NCI-H2196 treated with DMSO at 0.1 percent for 48 hours (cell line): ENCODE results near the gene SPEF1.
"Not testable (repeated sequence)": the region's sequence is repeated elsewhere in the genome, so short reads cannot be mapped to it uniquely, and the experiment has no call there.

Experiments used
- DNase-seq: peaks from one replicate; lab custom pipeline; 2025; ENCODE audit not compliant: unreplicated experiment; lab: John Stamatoyannopoulos, UW

Gene SPEF1

GRCh38 chr20:3811467-3812258, 30.4 kb upstream of the SPEF1 start:
- DNase-seq = peak; percentile 93

GRCh38 chr20:3808544-3808943, 27.3 kb upstream of the SPEF1 start:
- DNase-seq = no peak

GRCh38 chr20:3804781-3805180, 23.5 kb upstream of the SPEF1 start:
- DNase-seq = no peak

- no peak for DNase-seq
Measured at GRCh38 chr20:3804254-3804751, 23.1 kb upstream of the SPEF1 start.

- DNase-seq = no peak
Measured at GRCh38 chr20:3803854-3804253, 22.6 kb upstream of the SPEF1 start.

GRCh38 chr20:3803289-3803688, 22.0 kb upstream of the SPEF1 start:
- DNase-seq = no peak

- DNase-seq = no peak
Measured at GRCh38 chr20:3802524-3803239, 21.4 kb upstream of the SPEF1 start.

GRCh38 chr20:3801846-3802245, 20.6 kb upstream of the SPEF1 start:
- DNase-seq = no peak

- DNase-seq = no peak
Measured at GRCh38 chr20:3801299-3801698, 20.1 kb upstream of the SPEF1 start.

GRCh38 chr20:3800878-3801260, 19.6 kb upstream of the SPEF1 start:
- no peak for DNase-seq

- no peak for DNase-seq
Measured at GRCh38 chr20:3800256-3800877, 19.1 kb upstream of the SPEF1 start.

GRCh38 chr20:3798908-3799248, 17.6 kb upstream of the SPEF1 start:
- DNase-seq = no peak

GRCh38 chr20:3798373-3798768, 17.1 kb upstream of the SPEF1 start:
- DNase-seq = no peak

- DNase-seq = no peak
Measured at GRCh38 chr20:3797592-3798372, 16.5 kb upstream of the SPEF1 start.

- DNase-seq = no peak
Measured at GRCh38 chr20:3797226-3797545, 15.9 kb upstream of the SPEF1 start.

GRCh38 chr20:3796477-3797225, 15.4 kb upstream of the SPEF1 start:
- no peak for DNase-seq

GRCh38 chr20:3795511-3796468, 14.5 kb upstream of the SPEF1 start, which contains the start of gene CDC25B:
TSS of gene CDC25B (plus strand) at chr20:3796310. CDS start at chr20:3796532, 222 bp downstream.
- DNase-seq = peak; percentile 86

GRCh38 chr20:3794701-3795420, 13.6 kb upstream of the SPEF1 start:
- no peak for DNase-seq

GRCh38 chr20:3794168-3794567, 12.9 kb upstream of the SPEF1 start:
- DNase-seq = not testable (repeated sequence)
